ENCODE data around the gene KIFAP3.
"Not testable (repeated sequence)": the region's sequence is repeated elsewhere in the genome, so short reads cannot be mapped to it uniquely, and the experiment has no call there.

KIFAP3 gene

DNA sequence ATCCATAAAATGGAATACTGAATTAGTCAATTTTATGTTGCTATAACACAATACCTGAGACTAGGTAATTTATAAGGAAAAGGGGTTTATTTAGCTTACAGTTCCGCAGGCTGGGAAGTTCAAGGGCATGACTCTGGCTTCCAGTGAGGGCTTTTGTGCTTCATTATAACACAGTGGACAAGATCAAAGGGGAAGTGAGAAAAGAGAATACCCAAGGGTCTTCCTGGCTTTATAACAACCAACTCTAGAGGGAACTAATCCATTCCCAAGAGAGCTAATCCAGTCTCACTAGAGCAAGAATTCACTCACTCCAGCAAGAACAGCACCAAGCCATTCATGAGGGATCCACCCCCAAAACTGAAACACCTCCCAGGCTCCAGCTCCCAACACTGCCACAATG lies 3.1 kb downstream of the KIFAP3 start:
- Histone ChIP-seq H2BK120ac (ENCODE audit: low read depth, low read length) (no peak overlapping the region), H3K79me2 (ENCODE audit: control insufficient read depth, insufficient read depth, low read length) (no peaks in the 10 kb centered on the region), H2BK5ac (ENCODE audit: low read length) (no peak overlapping the region), H3K4ac (ENCODE audit: low read depth, low read length) (no peak overlapping the region), H3K23ac (ENCODE audit: low read length) (no peak overlapping the region), H3K4me3 (ENCODE audit: low read length) (no peak overlapping the region), H3K56ac (ENCODE audit: low read length) (no peak overlapping the region), H3K9ac (ENCODE audit: low read length) (no peak overlapping the region), H4K5ac (ENCODE audit: low read length) (no peak overlapping the region), H2BK15ac (replicated peaks; ENCODE audit: low read depth) (no peak overlapping the region), H3K4me2 (ENCODE audit: low read length) (no peak overlapping the region), H3K27me3 (ENCODE audit: insufficient read depth, low read length, poor library complexity) (no peaks in the 10 kb centered on the region), H3K79me1 (ENCODE audit: low read length) (no peaks in the 10 kb centered on the region), H3K4me1 (ENCODE audit: control insufficient read depth, low read depth, low read length) (no peaks in the 10 kb centered on the region), H3K18ac (ENCODE audit: low read length) (no peak overlapping the region), H4K8ac (ENCODE audit: low read depth, low read length) (no peak overlapping the region), H2AK5ac (ENCODE audit: low read length) (no peak overlapping the region), H3K27ac (ENCODE audit: low read depth, low read length) (no peak overlapping the region), H3K36me3 (ENCODE audit: control insufficient read depth, insufficient read depth, low read length) (no peaks in the 10 kb centered on the region)
- DNase-seq, result no peak
- no CpG with 5 or more reads among the region's 1 CpG for WGBS (ENCODE audit: extremely low coverage, insufficient coverage, low lambda C conversion rate)

GRCh38 chr1:170068923-170069322 lies 5.6 kb downstream of the KIFAP3 start:
- H2AK5ac ChIP-seq (ENCODE audit: low read length), result no peak overlapping the region
- no peak overlapping the region for H4K5ac ChIP-seq (ENCODE audit: low read length)
- H3K4me1 ChIP-seq (ENCODE audit: control insufficient read depth, low read depth, low read length), result no peaks in the 10 kb centered on the region
- H3K79me1 ChIP-seq (ENCODE audit: low read length), result no peaks in the 10 kb centered on the region
- no peak overlapping the region for H3K18ac ChIP-seq (ENCODE audit: low read length)
- H2BK5ac ChIP-seq (ENCODE audit: low read length), result no peak overlapping the region
- H3K56ac ChIP-seq (ENCODE audit: low read length), result no peak overlapping the region
- H3K4ac ChIP-seq (ENCODE audit: low read depth, low read length), result no peak overlapping the region
- H2BK15ac ChIP-seq (replicated peaks; ENCODE audit: low read depth), result no peak overlapping the region
- H3K23ac ChIP-seq (ENCODE audit: low read length), result no peak overlapping the region
- H3K27ac ChIP-seq (ENCODE audit: low read depth, low read length), result no peak overlapping the region
- H3K27me3 ChIP-seq (ENCODE audit: insufficient read depth, low read length, poor library complexity), result no peaks in the 10 kb centered on the region
- no peaks in the 10 kb centered on the region for H3K36me3 ChIP-seq (ENCODE audit: control insufficient read depth, insufficient read depth, low read length)
- H3K4me2 ChIP-seq (ENCODE audit: low read length), result no peak overlapping the region
- no peak for DNase-seq
- no peak overlapping the region for H2BK120ac ChIP-seq (ENCODE audit: low read depth, low read length)
- H3K79me2 ChIP-seq (ENCODE audit: control insufficient read depth, insufficient read depth, low read length), result no peaks in the 10 kb centered on the region
- H3K4me3 ChIP-seq (ENCODE audit: low read length), result no peak overlapping the region
- H3K9ac ChIP-seq (ENCODE audit: low read length), result no peak overlapping the region
- H4K8ac ChIP-seq (ENCODE audit: low read depth, low read length), result no peak overlapping the region

GRCh38 chr1:170067253-170067819 lies 7.2 kb downstream of the KIFAP3 start:
- Histone ChIP-seq H3K18ac (ENCODE audit: low read length) (no peak overlapping the region), H3K4me2 (ENCODE audit: low read length) (no peak overlapping the region), H3K4ac (ENCODE audit: low read depth, low read length) (no peak overlapping the region), H3K4me1 (ENCODE audit: control insufficient read depth, low read depth, low read length) (no peaks in the 10 kb centered on the region), H3K79me2 (ENCODE audit: control insufficient read depth, insufficient read depth, low read length) (no peaks in the 10 kb centered on the region), H3K23ac (ENCODE audit: low read length) (no peak overlapping the region), H3K4me3 (ENCODE audit: low read length) (no peak overlapping the region), H3K56ac (ENCODE audit: low read length) (no peak overlapping the region), H4K5ac (ENCODE audit: low read length) (no peak overlapping the region), H2BK5ac (ENCODE audit: low read length) (no peak overlapping the region), H2BK120ac (ENCODE audit: low read depth, low read length) (no peak overlapping the region), H4K8ac (ENCODE audit: low read depth, low read length) (no peak overlapping the region), H3K36me3 (ENCODE audit: control insufficient read depth, insufficient read depth, low read length) (no peaks in the 10 kb centered on the region), H3K27me3 (ENCODE audit: insufficient read depth, low read length, poor library complexity) (no peaks in the 10 kb centered on the region), H3K27ac (ENCODE audit: low read depth, low read length) (no peak overlapping the region), H3K9ac (ENCODE audit: low read length) (no peak overlapping the region), H2BK15ac (replicated peaks; ENCODE audit: low read depth) (no peak overlapping the region), H3K79me1 (ENCODE audit: low read length) (no peaks in the 10 kb centered on the region), H2AK5ac (ENCODE audit: low read length) (no peak overlapping the region)
- WGBS (ENCODE audit: extremely low coverage, insufficient coverage, low lambda C conversion rate), result no CpG with 5 or more reads among the region's 3 CpGs
- DNase-seq, result no peak

- no peak overlapping the region for H3K23ac ChIP-seq (ENCODE audit: low read length)
- no peak overlapping the region for H2BK15ac ChIP-seq (replicated peaks; ENCODE audit: low read depth)
- no peak overlapping the region for H4K5ac ChIP-seq (ENCODE audit: low read length)
- H3K79me2 ChIP-seq (ENCODE audit: control insufficient read depth, insufficient read depth, low read length), result no peaks in the 10 kb centered on the region
- H2BK120ac ChIP-seq (ENCODE audit: low read depth, low read length), result no peak overlapping the region
- no peak overlapping the region for H3K56ac ChIP-seq (ENCODE audit: low read length)
- H2AK5ac ChIP-seq (ENCODE audit: low read length), result no peak overlapping the region
- H3K36me3 ChIP-seq (ENCODE audit: control insufficient read depth, insufficient read depth, low read length), result no peaks in the 10 kb centered on the region
- H3K18ac ChIP-seq (ENCODE audit: low read length), result no peak overlapping the region
- no peak overlapping the region for H3K4ac ChIP-seq (ENCODE audit: low read depth, low read length)
- H3K27me3 ChIP-seq (ENCODE audit: insufficient read depth, low read length, poor library complexity), result no peaks in the 10 kb centered on the region
- H2BK5ac ChIP-seq (ENCODE audit: low read length), result no peak overlapping the region
- no peak overlapping the region for H3K4me2 ChIP-seq (ENCODE audit: low read length)
- WGBS (ENCODE audit: extremely low coverage, insufficient coverage, low lambda C conversion rate), result no CpG with 5 or more reads among the region's 1 CpG
- no peak overlapping the region for H3K9ac ChIP-seq (ENCODE audit: low read length)
- no peaks in the 10 kb centered on the region for H3K79me1 ChIP-seq (ENCODE audit: low read length)
- H4K8ac ChIP-seq (ENCODE audit: low read depth, low read length), result no peak overlapping the region
- no peak overlapping the region for H3K27ac ChIP-seq (ENCODE audit: low read depth, low read length)
- H3K4me3 ChIP-seq (ENCODE audit: low read length), result no peak overlapping the region
- H3K4me1 ChIP-seq (ENCODE audit: control insufficient read depth, low read depth, low read length), result no peaks in the 10 kb centered on the region
- DNase-seq, result no peak
These were observed 9.7 kb downstream of the KIFAP3 start for GRCh38 chr1:170064821-170065220.

DNA sequence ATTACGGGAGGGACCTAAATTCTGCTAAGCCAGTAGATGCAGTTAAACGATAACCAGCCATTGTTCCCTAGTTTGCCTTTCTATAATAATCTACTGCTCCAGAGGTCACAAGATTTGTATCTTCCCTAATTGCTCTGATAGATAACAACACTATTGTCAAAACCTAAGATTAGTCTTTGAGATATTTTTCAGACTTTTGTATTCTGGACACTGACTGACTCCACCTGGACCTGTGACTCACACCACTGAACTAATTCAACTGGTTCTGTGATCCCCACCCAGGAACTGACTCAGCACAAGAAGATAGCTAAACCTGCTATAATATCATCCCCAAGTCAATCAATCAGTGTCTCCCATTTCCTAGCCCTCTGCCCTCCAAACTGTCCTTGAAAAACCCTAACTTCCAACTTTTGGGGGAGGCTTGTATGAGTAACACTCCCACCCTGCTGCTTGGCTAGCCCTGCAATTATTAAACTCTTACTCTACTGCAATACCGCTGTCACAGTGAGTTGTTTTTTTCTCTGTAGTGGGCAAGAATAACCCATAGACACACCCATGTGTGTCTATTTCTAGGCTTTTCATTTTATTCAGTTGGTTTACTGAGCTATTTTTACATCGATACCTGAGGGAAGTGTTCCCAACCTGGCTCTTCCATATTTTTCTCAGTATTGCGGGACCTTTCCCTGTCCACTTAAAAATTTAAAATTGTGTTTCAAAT lies 11.2 kb downstream of the KIFAP3 start:
- no peaks in the 10 kb centered on the region for H3K27me3 ChIP-seq (ENCODE audit: insufficient read depth, low read length, poor library complexity)
- no peak overlapping the region for H3K9ac ChIP-seq (ENCODE audit: low read length)
- no peak overlapping the region for H3K4ac ChIP-seq (ENCODE audit: low read depth, low read length)
- H3K27ac ChIP-seq (ENCODE audit: low read depth, low read length), result no peak overlapping the region
- H3K36me3 ChIP-seq (ENCODE audit: control insufficient read depth, insufficient read depth, low read length), result no peaks in the 10 kb centered on the region
- no peak overlapping the region for H3K4me3 ChIP-seq (ENCODE audit: low read length)
- no peak overlapping the region for H4K5ac ChIP-seq (ENCODE audit: low read length)
- H3K79me1 ChIP-seq (ENCODE audit: low read length), result no peaks in the 10 kb centered on the region
- H2BK15ac ChIP-seq (replicated peaks; ENCODE audit: low read depth), result no peak overlapping the region
- H2AK5ac ChIP-seq (ENCODE audit: low read length), result no peak overlapping the region
- H3K18ac ChIP-seq (ENCODE audit: low read length), result no peak overlapping the region
- H3K79me2 ChIP-seq (ENCODE audit: control insufficient read depth, insufficient read depth, low read length), result no peaks in the 10 kb centered on the region
- no CpG with 5 or more reads among the region's 5 CpGs for WGBS (ENCODE audit: extremely low coverage, insufficient coverage, low lambda C conversion rate)
- H3K4me2 ChIP-seq (ENCODE audit: low read length), result no peak overlapping the region
- DNase-seq, result no peak
- no peak overlapping the region for H2BK120ac ChIP-seq (ENCODE audit: low read depth, low read length)
- H3K4me1 ChIP-seq (ENCODE audit: control insufficient read depth, low read depth, low read length), result no peaks in the 10 kb centered on the region
- no peak overlapping the region for H4K8ac ChIP-seq (ENCODE audit: low read depth, low read length)
- no peak overlapping the region for H2BK5ac ChIP-seq (ENCODE audit: low read length)
- no peak overlapping the region for H3K56ac ChIP-seq (ENCODE audit: low read length)
- no peak overlapping the region for H3K23ac ChIP-seq (ENCODE audit: low read length)

DNA sequence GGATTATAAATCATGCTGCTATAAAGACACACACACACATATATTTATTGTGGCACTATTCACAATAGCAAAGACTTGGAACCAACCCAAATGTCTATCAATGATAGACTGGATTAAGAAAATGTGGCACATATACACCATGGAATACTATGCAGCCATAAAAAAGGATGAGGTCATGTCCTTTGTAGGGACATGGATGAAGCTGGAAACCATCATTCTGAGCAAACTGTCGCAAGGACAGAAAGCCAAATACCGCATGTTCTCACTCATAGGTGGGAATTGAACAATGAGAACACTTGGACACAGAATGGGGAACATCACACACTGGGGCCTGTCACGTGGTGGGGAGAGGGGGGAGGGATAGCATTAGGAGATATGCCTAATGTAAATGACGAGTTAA lies 12.8 kb downstream of the KIFAP3 start:
- not testable (repeated sequence) for H3K27ac ChIP-seq (ENCODE audit: low read depth, low read length); DNase-seq; H4K8ac ChIP-seq (ENCODE audit: low read depth, low read length); H3K4me3 ChIP-seq (ENCODE audit: low read length); H4K5ac ChIP-seq (ENCODE audit: low read length); H3K79me1 ChIP-seq (ENCODE audit: low read length); H3K56ac ChIP-seq (ENCODE audit: low read length); H3K18ac ChIP-seq (ENCODE audit: low read length); H2BK5ac ChIP-seq (ENCODE audit: low read length); H2BK15ac ChIP-seq (replicated peaks; ENCODE audit: low read depth); H3K4me1 ChIP-seq (ENCODE audit: control insufficient read depth, low read depth, low read length); H2AK5ac ChIP-seq (ENCODE audit: low read length); H3K4ac ChIP-seq (ENCODE audit: low read depth, low read length); H3K4me2 ChIP-seq (ENCODE audit: low read length); H2BK120ac ChIP-seq (ENCODE audit: low read depth, low read length); H3K79me2 ChIP-seq (ENCODE audit: control insufficient read depth, insufficient read depth, low read length); H3K23ac ChIP-seq (ENCODE audit: low read length); H3K9ac ChIP-seq (ENCODE audit: low read length); H3K27me3 ChIP-seq (ENCODE audit: insufficient read depth, low read length, poor library complexity); H3K36me3 ChIP-seq (ENCODE audit: control insufficient read depth, insufficient read depth, low read length)
- WGBS (ENCODE audit: extremely low coverage, insufficient coverage, low lambda C conversion rate), result no CpG with 5 or more reads among the region's 4 CpGs

All from mesendoderm (in vitro differentiated cells).